Hepatocyte (in vitro differentiated cells): ENCODE data around the gene SLC66A1.

Experiments used
- EZH2 ChIP-seq: fragments of 200-600 bp; sonication (generic); IDR thresholded peaks from 2 replicates; pipeline ENCODE4 v1.6.1; 2016; ENCODE audit warnings: antibody characterized with exemption, mild to moderate bottlenecking, borderline replicate concordance
- TF ChIP-seq, protein P1 (sequence below): fragments of 200-600 bp; sonication (generic); IDR thresholded peaks from 2 replicates; pipeline ENCODE4 v1.5.1; 2016; ENCODE audit warnings: antibody characterized with exemption, mild to moderate bottlenecking; ENCODE audit not compliant: poor library complexity

DNA sequence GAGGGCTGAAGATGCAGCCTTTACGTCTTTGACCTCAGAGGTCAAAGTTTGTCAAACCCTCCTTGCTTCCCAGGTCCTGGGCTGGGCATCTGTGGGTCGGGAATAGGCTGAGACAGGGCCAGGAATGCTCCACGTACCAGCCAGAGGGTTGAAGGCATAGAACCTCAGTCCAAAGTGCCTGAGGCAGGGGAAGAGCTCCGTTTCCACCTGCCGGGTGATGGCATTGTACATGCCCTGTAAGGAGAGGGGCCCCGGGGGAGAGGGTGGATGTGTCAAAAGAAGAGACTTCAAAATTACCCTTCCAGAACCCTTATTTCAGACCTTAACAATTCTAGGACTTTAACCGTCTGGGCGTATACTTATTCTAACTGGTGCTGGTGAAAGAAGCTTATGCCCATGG lies 27.2 kb upstream of the SLC66A1 start:
- TF ChIP-seq, protein P1, sequence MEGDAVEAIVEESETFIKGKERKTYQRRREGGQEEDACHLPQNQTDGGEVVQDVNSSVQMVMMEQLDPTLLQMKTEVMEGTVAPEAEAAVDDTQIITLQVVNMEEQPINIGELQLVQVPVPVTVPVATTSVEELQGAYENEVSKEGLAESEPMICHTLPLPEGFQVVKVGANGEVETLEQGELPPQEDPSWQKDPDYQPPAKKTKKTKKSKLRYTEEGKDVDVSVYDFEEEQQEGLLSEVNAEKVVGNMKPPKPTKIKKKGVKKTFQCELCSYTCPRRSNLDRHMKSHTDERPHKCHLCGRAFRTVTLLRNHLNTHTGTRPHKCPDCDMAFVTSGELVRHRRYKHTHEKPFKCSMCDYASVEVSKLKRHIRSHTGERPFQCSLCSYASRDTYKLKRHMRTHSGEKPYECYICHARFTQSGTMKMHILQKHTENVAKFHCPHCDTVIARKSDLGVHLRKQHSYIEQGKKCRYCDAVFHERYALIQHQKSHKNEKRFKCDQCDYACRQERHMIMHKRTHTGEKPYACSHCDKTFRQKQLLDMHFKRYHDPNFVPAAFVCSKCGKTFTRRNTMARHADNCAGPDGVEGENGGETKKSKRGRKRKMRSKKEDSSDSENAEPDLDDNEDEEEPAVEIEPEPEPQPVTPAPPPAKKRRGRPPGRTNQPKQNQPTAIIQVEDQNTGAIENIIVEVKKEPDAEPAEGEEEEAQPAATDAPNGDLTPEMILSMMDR = no peak
- TF ChIP-seq EZH2 = no peak
